Prostate gland (tissue), 2 donors: ENCODE measurements around the gene ANKRD40.

Experiments
- POLR2AphosphoS5 ChIP-seq: sonication (generic); formaldehyde crosslinking; IDR thresholded peaks from one replicate; pipeline ENCODE4 v1.6.1; 2017; ENCODE audit warnings: antibody characterized with exemption
- TF ChIP-seq, protein P1 (sequence below), 4 experiments: fragments of 200-600 bp in 2 of 4; fragments of 450-650 bp in 2 of 4; sonication (generic) in 2 of 4; IDR thresholded peaks; 1 replicate in 3 of 4; 2 replicates in 1 of 4; pipeline ENCODE4 v1.5.1; 2016 to 2019; ENCODE audit warnings: antibody characterized with exemption in 4 of 4, mild to moderate bottlenecking in 2 of 4, moderate library complexity in 2 of 4

DNA sequence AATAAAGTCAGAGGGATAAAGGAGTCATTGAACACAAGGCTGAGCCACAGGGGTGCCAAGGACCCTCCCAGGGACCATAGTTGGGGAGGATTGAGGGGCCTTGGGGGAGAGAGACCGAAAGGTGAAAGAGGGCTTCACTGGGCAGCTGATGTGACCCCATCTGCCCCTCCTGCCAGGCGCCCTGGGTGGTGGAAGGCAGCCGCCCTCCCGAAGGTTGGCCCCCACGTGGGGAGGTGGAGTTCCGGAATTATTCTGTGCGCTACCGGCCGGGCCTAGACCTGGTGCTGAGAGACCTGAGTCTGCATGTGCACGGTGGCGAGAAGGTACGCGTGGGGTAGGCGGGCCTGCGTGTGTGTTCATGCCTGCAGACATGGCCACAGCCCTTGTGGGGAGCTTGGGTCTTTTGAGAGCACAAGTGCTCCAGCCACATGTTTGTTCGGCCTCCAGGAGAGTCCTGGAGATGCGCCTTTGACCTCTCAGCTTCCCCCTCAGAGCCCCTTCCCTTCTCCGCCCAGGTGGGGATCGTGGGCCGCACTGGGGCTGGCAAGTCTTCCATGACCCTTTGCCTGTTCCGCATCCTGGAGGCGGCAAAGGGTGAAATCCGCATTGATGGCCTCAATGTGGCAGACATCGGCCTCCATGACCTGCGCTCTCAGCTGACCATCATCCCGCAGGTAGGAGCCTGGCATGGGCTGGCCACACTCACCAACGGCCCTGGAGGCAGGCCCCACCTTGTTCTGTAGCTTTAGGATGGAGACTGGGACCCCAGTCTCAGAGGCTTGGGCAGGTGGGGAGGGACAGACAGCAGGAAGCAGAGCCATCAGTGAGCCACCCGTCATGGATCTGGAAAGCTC, 24.1 kb downstream of the ANKRD40 start:
- TF ChIP-seq, protein P1, sequence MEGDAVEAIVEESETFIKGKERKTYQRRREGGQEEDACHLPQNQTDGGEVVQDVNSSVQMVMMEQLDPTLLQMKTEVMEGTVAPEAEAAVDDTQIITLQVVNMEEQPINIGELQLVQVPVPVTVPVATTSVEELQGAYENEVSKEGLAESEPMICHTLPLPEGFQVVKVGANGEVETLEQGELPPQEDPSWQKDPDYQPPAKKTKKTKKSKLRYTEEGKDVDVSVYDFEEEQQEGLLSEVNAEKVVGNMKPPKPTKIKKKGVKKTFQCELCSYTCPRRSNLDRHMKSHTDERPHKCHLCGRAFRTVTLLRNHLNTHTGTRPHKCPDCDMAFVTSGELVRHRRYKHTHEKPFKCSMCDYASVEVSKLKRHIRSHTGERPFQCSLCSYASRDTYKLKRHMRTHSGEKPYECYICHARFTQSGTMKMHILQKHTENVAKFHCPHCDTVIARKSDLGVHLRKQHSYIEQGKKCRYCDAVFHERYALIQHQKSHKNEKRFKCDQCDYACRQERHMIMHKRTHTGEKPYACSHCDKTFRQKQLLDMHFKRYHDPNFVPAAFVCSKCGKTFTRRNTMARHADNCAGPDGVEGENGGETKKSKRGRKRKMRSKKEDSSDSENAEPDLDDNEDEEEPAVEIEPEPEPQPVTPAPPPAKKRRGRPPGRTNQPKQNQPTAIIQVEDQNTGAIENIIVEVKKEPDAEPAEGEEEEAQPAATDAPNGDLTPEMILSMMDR (IDR thresholded peaks at IDR 0.05), result no peak
- TF ChIP-seq POLR2AphosphoS5, result no peak
